Fibroblast of lung (primary cell): ENCODE data around the gene MCIDAS. TPM values are rescaled to one million over a fixed set of nuclear protein-coding genes. Genes with fewer than 3 reads are reported as not detected.

Source experiments
- DNase-seq, 2 donors: peaks; one replicate each; pipeline versions ENCODE4 v3.0.0 to v3.0.0-alpha.2; 2010; ENCODE audit warnings: low read depth in 2 of 2
- H2AFZ ChIP-seq: 2 replicates; pipeline ENCODE4 v1.5.1; 2012; ENCODE audit warnings: low read length, control low read depth, inconsistent platforms
- H3K27ac ChIP-seq: 2 replicates; pipeline ENCODE4 v1.5.1; 2011; ENCODE audit warnings: low read length, control low read depth; ENCODE audit not compliant: insufficient read depth
- H3K27me3 ChIP-seq: 2 replicates; pipeline ENCODE4 v1.5.1; 2011; ENCODE audit warnings: mild to moderate bottlenecking, low read length; ENCODE audit not compliant: control insufficient read depth, insufficient read depth
- H3K36me3 ChIP-seq: 2 replicates; pipeline ENCODE4 v1.5.1; 2011; ENCODE audit warnings: low read length; ENCODE audit not compliant: control insufficient read depth, insufficient read depth
- H3K4me1 ChIP-seq: 2 replicates; pipeline ENCODE4 v1.5.1; 2011; ENCODE audit warnings: low read length; ENCODE audit not compliant: control insufficient read depth, insufficient read depth; ENCODE audit errors: extremely low read depth
- H3K4me2 ChIP-seq: 2 replicates; pipeline ENCODE4 v1.5.1; 2011; ENCODE audit warnings: low read length, control low read depth; ENCODE audit not compliant: insufficient read depth; ENCODE audit errors: extremely low read depth
- H3K4me3 ChIP-seq, 4 experiments: fragments of 200-600 bp in 1 of 4; sonication (generic) in 1 of 4; replicated peaks in 1 of 4; 2 replicates each; pipeline ENCODE4 v1.5.1; 2011 to 2016; ENCODE audit warnings: low read length in 4 of 4, low read depth in 3 of 4, mild to moderate bottlenecking in 3 of 4, control low read depth in 2 of 4, inconsistent platforms in 1 of 4, mixed read lengths in 1 of 4; ENCODE audit not compliant: insufficient read depth in 1 of 4; ENCODE audit errors: control extremely low read depth in 1 of 4
- H3K79me2 ChIP-seq: 2 replicates; pipeline ENCODE4 v1.5.1; 2012; ENCODE audit warnings: mild to moderate bottlenecking, low read length, inconsistent platforms; ENCODE audit not compliant: control insufficient read depth, insufficient read depth
- H3K9ac ChIP-seq: 2 replicates; pipeline ENCODE4 v1.5.1; 2011; ENCODE audit warnings: mild to moderate bottlenecking, low read length, control low read depth; ENCODE audit not compliant: insufficient read depth
- H3K9me3 ChIP-seq: 2 replicates; pipeline ENCODE4 v1.5.1; 2012; ENCODE audit warnings: low read depth, low read length; ENCODE audit not compliant: control insufficient read depth, insufficient read depth
- H4K20me1 ChIP-seq: 2 replicates; pipeline ENCODE4 v1.5.1; 2011; ENCODE audit warnings: low read length; ENCODE audit not compliant: control insufficient read depth, insufficient read depth; ENCODE audit errors: extremely low read depth
- EZH2 ChIP-seq: IDR thresholded peaks from 2 replicates; pipeline ENCODE4 v1.5.1; 2012; ENCODE audit warnings: low read length, control low read depth, mild to moderate bottlenecking; ENCODE audit errors: missing control alignments
- polyA plus RNA-seq, 2 donors: library from polyadenylated mRNA; depleted of rRNA in 1 of 2; stranded (reverse) in 1 of 2; unstranded in 1 of 2; fragments of >200 nt; gene quantifications; 2 replicates each; pipeline ENCODE4 v1.2.1, GENCODE V29; 2011 to 2012; ENCODE audit warnings: missing spikeins in 1 of 2
- total RNA-seq: library from RNA; depleted of rRNA; stranded (reverse); fragments of >200 nt; gene quantifications from 2 replicates; pipeline ENCODE4 v1.2.1, GENCODE V29; 2014
- TF ChIP-seq, protein P1 (sequence below), 2 donors: IDR thresholded peaks in 1 of 2; conservative IDR thresholded peaks in 1 of 2; 1 replicate in 1 of 2; 2 replicates in 1 of 2; pipeline ENCODE4 v1.5.1; 2011 to 2012; ENCODE audit warnings: low read length in 2 of 2, control low read depth in 1 of 2, inconsistent platforms in 1 of 2, low read depth in 1 of 2, mild to moderate bottlenecking in 1 of 2

MCIDAS gene
- total and polyA plus RNA-seq, 2 donors (not counting 1 experiment from before 2014, with no cell fraction given): not detected

DNA sequence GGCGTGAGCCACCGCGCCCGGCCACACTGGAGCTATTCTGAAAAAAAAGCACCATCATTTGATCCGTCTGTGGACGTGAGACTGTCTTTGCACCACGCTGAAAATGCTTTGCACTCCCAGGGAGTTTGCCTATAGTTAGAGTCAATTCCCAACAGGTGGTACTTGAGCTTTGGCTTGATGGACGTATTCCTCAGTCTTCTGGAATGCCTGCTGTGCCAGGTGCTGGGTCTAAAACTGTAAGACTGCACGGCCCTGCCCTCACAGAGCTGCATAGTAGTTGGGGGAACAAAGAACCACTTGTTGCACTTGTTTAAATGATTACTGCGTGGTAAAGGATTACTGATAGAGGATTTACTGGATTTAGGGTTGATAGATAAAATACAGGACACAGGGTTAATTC is 9.7 kb upstream of the MCIDAS start:
- H4K20me1 ChIP-seq: no peaks in the 10 kb centered on the region
- no peak overlapping the region for H3K9ac ChIP-seq
- no peak overlapping the region for H2AFZ ChIP-seq
- H3K9me3 ChIP-seq: no peaks in the 10 kb centered on the region
- H3K79me2 ChIP-seq: no peaks in the 10 kb centered on the region
- no peak overlapping the region for H3K4me3 ChIP-seq
- no peak overlapping the region for H3K4me2 ChIP-seq
- no peak overlapping the region for H3K27ac ChIP-seq
- peaks cover 2% of the 10 kb centered on the region for H3K4me1 ChIP-seq
- peaks cover 27% of the 10 kb centered on the region for H3K27me3 ChIP-seq
- no peaks in the 10 kb centered on the region for H3K36me3 ChIP-seq
- DNase-seq: no peak
- TF ChIP-seq EZH2: no peak
- TF ChIP-seq, protein P1, sequence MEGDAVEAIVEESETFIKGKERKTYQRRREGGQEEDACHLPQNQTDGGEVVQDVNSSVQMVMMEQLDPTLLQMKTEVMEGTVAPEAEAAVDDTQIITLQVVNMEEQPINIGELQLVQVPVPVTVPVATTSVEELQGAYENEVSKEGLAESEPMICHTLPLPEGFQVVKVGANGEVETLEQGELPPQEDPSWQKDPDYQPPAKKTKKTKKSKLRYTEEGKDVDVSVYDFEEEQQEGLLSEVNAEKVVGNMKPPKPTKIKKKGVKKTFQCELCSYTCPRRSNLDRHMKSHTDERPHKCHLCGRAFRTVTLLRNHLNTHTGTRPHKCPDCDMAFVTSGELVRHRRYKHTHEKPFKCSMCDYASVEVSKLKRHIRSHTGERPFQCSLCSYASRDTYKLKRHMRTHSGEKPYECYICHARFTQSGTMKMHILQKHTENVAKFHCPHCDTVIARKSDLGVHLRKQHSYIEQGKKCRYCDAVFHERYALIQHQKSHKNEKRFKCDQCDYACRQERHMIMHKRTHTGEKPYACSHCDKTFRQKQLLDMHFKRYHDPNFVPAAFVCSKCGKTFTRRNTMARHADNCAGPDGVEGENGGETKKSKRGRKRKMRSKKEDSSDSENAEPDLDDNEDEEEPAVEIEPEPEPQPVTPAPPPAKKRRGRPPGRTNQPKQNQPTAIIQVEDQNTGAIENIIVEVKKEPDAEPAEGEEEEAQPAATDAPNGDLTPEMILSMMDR (conservative IDR thresholded peaks at IDR 0.05 in 1 of 2, IDR thresholded peaks at IDR 0.05 in 1 of 2; ENCODE audit: low read depth in 1 of 2, low read length in 2 of 2): no peak

- peak in 1 of 2 donors; percentile 25 for DNase-seq
- H4K20me1 ChIP-seq: no peaks in the 10 kb centered on the region
- peaks cover 45% of the 10 kb centered on the region for H3K27me3 ChIP-seq
- no peaks in the 10 kb centered on the region for H3K36me3 ChIP-seq
- H2AFZ ChIP-seq: no peak overlapping the region
- H3K79me2 ChIP-seq: no peaks in the 10 kb centered on the region
- H3K27ac ChIP-seq: no peak overlapping the region
- TF ChIP-seq, protein P1 (conservative IDR thresholded peaks at IDR 0.05 in 1 of 2, IDR thresholded peaks at IDR 0.05 in 1 of 2; ENCODE audit: low read depth in 1 of 2, low read length in 2 of 2): no peak
- TF ChIP-seq EZH2: peak; percentile 68
- peaks cover 2% of the 10 kb centered on the region for H3K4me1 ChIP-seq
- H3K9ac ChIP-seq: no peak overlapping the region
- peak overlapping the region; percentile 46 for H3K4me2 ChIP-seq
- no peaks in the 10 kb centered on the region for H3K9me3 ChIP-seq
- H3K4me3 ChIP-seq: peak overlapping the region; percentile 34 to 57 (median 48)
Observed at GRCh38 chr5:55234121-55234700, 7.1 kb upstream of the MCIDAS start.

DNA sequence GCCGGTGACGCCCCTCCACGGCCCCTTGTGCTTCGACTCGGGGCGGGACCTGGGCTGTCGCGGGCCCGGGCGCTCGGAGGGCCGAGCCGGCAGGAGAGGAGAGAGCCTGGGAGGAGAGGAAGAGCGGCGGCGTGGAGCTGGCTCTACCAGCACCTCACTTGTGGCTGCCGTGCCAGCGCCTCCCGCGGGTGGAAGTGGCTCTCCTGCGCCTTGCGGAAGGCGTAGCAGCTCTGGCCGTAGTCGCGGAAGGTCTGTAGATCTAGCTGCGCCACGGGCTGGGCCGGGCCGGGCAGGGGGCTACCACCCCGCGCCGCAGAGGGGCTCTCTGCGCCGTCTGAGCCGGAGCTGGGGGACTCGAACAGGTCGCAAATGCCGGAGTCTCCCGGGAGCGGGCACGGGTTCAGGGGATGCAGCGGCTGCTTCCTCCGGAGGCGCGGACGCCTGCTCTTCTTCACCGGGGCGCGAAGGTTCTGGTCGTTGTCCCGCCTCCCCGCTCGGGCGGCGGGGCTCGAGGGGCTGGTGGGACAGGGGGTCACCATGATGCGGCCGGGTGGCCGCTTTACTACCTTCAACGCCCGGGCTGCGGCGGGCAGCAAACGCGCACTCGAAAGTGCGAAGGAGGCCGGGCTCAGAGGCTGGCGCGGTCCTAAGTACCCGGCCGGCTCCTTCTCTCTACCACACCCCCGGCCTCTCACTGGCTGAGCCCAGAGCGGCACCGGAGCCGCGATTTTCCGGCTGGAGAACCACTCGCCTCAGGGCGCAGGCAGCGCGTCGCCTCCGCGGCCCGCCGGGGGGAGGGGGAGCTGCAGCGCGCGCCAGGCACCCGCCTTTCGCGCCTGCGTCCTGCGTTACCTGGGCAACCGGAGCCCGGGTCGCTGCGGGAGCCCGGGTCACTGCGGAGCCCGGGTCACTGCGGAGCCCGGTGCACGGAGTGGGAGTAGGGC is 6.1 kb upstream of the MCIDAS start, which contains the start of gene CCNO:
TSS of gene CCNO (minus strand) at position 624 of the 944 bp plus-strand sequence. CDS start at position 539, 85 bp downstream.
- Histone ChIP-seq H3K4me3 (peak within 1 kb of the TSS; percentile 41 to 57 (median 48)), H3K4me1 (peaks cover 2% of the 10 kb centered on the region), H3K36me3 (no peaks in the 10 kb centered on the region), H3K27me3 (peaks cover 53% of the 10 kb centered on the region), H2AFZ (peak within 1 kb of the TSS; percentile 23), H3K9me3 (no peaks in the 10 kb centered on the region), H3K9ac (no peak within 1 kb of the TSS), H4K20me1 (no peaks in the 10 kb centered on the region), H3K27ac (no peak within 1 kb of the TSS), H3K4me2 (peak within 1 kb of the TSS; percentile 46), H3K79me2 (no peaks in the 10 kb centered on the region)
- TF ChIP-seq, protein P1 (conservative IDR thresholded peaks at IDR 0.05 in 1 of 2, IDR thresholded peaks at IDR 0.05 in 1 of 2; ENCODE audit: low read depth in 1 of 2, low read length in 2 of 2): no peak
- peak; percentile 25 for TF ChIP-seq EZH2
- peak; percentile 52 to 78 for DNase-seq
